ENCODE measurements around the gene USP36.

DNA sequence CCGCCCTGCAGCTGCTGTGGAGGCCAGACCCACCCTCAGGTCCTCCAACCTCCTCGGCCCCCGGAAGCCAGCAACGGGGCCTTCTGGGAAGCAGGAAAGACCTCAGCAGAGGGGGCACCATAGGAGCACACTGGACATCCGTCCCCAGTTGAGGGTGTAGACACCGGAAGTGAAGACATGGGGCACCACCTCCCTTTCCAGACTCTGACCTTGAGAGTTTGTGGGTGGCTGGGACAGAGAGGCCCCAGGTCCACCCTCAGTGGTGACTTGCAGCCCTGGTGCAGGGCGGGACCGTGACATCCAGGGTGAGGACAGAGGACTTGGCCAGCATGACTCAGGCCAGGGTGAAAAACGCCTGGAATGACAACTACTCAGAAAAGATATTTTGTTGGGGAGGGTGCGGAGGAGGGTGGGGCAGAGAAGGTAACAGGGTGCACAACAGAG, 42.5 kb upstream of the USP36 start:
- TF ChIP-seq, protein P1, sequence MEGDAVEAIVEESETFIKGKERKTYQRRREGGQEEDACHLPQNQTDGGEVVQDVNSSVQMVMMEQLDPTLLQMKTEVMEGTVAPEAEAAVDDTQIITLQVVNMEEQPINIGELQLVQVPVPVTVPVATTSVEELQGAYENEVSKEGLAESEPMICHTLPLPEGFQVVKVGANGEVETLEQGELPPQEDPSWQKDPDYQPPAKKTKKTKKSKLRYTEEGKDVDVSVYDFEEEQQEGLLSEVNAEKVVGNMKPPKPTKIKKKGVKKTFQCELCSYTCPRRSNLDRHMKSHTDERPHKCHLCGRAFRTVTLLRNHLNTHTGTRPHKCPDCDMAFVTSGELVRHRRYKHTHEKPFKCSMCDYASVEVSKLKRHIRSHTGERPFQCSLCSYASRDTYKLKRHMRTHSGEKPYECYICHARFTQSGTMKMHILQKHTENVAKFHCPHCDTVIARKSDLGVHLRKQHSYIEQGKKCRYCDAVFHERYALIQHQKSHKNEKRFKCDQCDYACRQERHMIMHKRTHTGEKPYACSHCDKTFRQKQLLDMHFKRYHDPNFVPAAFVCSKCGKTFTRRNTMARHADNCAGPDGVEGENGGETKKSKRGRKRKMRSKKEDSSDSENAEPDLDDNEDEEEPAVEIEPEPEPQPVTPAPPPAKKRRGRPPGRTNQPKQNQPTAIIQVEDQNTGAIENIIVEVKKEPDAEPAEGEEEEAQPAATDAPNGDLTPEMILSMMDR (conservative IDR thresholded peaks at IDR 0.05; ENCODE audit: low read length), result no peak
- no peak for TF ChIP-seq EZH2phosphoT487 (IDR thresholded peaks at IDR 0.05; ENCODE audit: borderline replicate concordance, low read depth, low read length)

Measured in OCI-LY7 (cell line).